Hematopoietic multipotent progenitor cell treated with erythropoietin and hydrocortisone succinate and interleukin-3 and kit ligand, for 6 days (in vitro differentiated cells): ENCODE measurements around the gene ZNF300.
"Not testable (repeated sequence)": the region's sequence is repeated elsewhere in the genome, so short reads cannot be mapped to it uniquely, and the experiment has no call there.

ENCODE experiments used
- DNase-seq: peaks from one replicate; pipeline ENCODE4 v3.0.0-alpha.2; 2015

ZNF300 gene

DNA sequence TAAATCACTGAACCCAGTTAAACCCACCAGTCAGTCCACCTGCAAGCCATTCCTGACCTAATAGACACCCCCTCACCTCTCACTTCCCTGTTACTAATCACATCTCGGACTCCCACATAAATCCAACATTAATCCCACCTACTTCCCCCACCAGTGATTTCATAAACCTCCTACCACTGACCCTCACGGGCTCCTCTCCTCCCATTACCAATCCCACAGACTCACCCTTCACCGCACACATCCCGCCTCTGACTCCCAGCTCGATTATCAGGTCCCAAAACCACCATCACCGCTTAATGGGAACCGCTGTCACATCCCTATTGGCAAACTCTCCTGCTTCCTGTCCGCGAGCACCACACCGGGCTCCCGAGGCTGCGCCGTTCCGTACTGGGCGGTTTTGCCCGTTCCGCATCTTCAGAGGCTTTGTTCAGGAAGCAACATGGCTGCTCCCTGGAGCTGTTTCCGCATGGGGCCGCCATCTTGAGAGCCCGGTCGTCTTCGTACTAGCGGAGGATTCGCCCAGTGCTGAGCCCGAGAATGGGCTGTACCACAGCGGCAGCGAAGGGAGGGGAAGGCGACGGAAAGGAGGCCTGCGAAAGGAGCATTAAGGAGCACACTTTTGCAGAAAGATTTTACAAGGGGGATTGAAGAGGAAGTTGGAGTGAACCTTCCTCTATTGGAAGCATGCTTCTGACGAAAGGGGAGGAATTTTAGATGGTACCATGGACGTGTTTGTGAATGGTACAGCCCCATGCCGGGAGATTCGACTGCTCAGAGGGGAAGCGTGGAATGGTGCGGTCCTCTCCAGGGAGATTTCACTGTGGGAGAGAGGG is at the start of gene ZNF300:
TSS of gene ZNF300 (minus strand) at position 502 of the 833 bp plus-strand sequence. CDS start 1,825 bp downstream, outside the sequence.
- DNase-seq: peak; percentile 75

- DNase-seq: no peak
Observed at GRCh38 chr5:150948539-150948938, 43.8 kb upstream of the ZNF300 start.

DNA sequence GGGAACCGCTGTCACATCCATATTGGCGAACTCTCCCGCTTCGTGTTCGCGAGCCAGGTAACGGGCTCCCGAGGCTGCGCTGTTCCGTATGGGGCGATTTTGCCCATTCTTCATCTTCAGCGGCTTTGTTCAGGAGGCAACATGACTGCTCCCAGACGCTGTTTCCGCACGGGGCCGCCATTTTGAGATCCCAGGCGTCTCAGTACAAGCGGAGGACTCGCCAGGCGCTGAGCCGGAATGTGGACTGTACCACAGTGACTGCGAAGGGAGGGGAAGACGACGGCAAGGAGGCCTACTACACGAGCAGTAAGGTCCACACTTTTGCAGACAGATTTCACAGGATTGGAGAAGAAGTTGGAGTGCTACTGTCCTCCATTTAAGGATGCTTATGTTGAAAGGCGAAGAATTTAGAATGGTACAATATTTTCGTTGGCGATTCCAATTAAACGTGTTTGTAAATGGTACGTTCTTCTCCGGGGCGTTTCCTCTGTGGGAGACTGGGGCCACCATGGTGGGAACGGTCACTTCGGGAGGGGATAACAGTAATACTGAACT is 41.6 kb upstream of the ZNF300 start:
- DNase-seq: no peak

DNA sequence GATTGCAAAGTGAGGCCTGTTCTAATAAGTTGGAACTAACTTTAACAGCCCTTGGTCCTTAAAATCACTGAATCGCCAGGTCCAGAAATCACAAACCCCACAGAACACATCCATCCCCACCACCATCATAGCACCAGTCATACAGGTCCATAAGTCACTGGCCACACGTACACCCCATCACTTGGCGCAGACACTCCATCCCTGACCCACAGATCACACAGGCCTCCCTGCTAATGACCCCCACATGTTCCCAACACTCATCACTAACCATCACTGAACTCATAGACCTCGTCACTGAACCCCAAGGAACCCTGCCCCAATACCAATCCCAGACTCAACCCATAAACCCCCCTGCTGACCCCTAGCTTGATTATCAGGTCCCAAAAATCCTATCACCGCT is 41.2 kb upstream of the ZNF300 start:
- DNase-seq: no peak

DNA sequence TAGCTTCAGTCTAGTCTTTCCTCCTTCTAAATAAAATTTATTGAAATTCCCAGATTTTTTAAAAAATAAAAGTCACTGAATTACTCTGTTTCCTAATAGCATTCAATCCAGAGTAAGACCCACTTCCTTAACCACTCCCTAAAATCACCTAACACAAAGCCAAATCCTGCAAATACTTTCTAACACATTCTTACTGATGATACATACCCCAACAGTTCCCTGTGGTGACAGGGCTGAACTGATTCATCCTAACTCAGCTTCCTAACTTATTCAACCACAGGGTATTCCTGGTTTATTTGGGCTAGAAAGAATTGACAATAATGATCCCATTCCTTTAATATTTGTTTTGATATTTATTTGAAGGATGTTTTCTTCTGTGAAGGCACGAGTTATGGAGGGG is 40.7 kb upstream of the ZNF300 start:
- no peak for DNase-seq

DNA sequence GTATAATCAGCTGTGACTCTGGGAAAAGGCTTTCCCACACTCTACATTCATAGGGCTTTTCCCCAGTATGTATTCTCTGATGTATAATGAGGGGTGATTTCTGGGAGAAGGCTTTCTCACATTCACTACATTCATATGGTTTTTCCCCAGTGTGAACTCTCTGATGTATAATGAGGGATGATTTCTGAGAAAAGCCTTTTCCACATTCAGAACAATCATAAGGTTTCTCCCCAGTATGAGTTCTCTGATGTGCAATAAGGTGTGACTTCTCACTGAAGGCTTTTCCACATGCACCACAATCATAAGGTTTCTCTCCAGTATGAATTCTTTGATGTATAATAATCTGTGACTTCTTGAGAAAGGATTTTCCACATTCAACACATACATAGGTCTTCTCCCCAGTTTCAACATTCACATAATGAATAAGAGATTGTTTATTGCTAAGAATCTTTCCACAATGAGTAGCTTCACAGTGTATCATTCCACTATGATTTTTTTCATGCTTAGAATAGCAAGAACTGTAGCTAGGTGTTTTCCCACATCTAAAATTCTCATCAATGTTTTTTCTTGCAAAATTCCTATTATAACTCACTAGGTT is 26.7 kb upstream of the ZNF300 start:
- DNase-seq: peak; percentile 3

- DNase-seq: no peak
Observed at GRCh38 chr5:150918613-150919012, 13.8 kb upstream of the ZNF300 start.

DNA sequence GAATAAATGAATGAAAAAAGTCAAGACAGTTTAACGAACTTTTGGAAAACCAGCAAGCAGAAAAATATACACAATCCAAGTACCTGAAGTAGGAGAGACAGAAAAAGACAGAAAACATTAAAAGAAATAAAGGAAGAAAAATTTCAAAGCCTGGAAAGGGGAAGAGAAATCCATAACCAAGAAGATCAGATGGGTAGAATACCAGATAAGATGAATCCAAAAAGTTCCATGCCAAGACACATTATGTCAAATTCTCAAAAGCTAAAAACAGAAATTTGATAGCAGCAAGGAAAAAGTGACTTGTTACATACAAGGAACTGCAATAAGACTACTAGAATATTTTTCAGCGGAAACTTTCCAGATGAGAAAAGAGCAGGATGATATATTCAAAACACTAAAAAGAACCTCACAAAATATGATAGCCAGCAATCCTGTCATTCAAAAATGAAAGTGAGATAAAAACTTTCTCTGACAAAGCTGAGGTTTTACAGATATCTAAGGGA is 7.6 kb upstream of the ZNF300 start:
- no peak for DNase-seq

- DNase-seq: no peak
Observed at GRCh38 chr5:150905312-150905683, 518 bp upstream of the ZNF300 start.

- no peak for DNase-seq
Observed at GRCh38 chr5:150901446-150901845, 3.3 kb downstream of the ZNF300 start.

- no peak for DNase-seq
Observed at GRCh38 chr5:150895431-150896428, 9.1 kb downstream of the ZNF300 start.

DNA sequence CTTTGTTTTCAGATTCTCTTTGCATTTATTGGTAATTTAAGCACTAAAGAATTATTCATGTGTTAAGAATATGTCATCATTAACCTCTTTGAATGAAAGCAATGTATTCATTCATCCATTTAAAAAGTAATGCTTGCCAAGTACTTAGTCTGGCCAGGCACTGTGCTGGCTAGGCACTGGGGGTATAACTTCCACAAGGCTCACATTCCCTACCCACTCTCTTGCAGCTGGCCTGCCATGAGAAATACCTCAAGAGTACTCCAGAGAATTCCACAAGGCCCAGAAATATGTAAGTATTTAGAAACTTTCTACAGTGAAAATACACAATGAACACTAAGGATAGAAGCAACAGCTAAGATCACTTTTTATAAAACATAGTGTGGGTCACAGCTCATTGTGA is 25.4 kb downstream of the ZNF300 start:
- DNase-seq: no peak

DNA sequence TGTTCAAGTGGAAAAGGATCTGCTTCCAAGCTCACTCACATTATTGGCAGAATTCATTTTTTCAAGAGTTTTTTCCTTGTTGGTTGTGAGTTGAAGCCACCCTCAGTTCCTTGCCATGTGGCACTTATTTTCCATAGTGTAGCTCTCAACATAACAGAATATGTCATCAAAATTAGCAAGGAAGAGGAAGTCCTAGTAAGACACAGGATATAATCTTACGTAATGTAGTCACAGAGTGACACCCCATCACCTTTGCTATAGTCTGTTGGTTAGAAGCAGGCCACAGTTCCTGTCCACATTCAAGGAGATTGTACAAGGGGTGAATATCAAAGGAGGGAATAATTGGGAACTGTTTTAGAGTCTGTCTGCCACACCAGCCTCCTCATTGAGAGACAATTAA is 42.7 kb downstream of the ZNF300 start:
- DNase-seq: no peak

DNA sequence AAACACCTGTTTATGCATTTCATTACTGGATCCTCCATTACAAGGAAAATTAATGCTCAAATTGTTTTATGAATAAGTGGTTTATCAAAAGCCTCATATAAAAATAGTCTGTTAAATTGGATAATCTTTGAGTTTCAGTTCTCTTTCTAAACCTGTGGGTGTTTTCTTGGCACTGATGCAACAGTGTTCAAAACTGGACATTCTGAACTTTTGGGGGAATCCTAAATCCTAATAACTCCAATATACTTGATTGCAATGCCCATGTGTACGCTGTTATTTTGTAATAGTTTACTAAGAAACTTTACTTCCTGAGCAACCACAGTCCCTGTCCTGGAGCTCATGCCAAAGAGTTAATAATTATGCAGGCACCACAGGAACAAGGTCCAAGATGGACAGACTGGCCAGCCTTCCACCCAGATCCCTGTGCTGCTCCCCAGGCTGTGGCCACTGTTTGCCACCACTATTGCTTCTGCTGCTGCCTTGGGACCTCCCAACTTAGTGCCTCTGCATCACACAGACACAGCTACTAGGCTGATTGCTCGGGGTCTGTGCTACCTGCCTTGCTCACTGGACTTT is 44.4 kb downstream of the ZNF300 start:
- no peak for DNase-seq

- DNase-seq: not testable (repeated sequence)
Observed at GRCh38 chr5:150856700-150857099, 48.1 kb downstream of the ZNF300 start.

GRCh38 chr5:150853561-150853960 is 51.2 kb downstream of the ZNF300 start:
- DNase-seq: no peak

- peak; percentile 5 for DNase-seq
Observed at GRCh38 chr5:150851039-150851438, 53.7 kb downstream of the ZNF300 start.

DNA sequence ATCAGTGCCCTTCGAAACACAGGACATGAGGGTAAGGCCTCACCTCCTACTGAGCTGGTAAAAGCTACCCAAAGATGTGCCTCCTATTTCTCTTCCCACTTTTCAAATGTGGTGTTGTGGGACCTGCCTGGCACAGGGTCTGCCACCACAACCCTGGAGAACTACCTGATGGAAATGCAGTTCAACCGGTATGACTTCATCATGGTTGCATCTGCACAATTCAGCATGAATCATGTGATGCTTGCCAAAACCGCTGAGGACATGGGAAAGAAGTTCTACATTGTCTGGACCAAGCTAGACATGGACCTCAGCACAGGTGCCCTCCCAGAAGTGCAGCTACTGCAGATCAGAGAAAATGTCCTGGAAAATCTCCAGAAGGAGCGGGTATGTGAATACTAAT is 56.5 kb downstream of the ZNF300 start:
- no peak for DNase-seq

DNA sequence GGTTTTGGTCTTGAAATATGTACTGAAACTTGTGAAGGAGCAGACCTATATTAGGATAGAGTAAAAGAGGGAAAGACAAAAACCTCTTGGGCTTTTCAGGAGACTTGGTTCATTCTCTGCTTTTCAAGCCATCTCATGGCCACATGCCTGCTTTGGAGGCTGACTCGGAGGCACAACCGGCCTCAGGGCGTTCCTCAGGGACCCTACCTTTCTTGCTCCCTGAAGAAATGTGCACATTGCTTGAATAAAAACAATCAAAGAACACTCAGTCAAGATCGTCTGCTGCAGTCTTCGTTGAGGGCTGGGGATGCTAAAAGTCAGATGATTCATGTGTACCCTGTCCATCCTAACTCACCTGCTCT is 57.5 kb downstream of the ZNF300 start:
- no peak for DNase-seq

DNA sequence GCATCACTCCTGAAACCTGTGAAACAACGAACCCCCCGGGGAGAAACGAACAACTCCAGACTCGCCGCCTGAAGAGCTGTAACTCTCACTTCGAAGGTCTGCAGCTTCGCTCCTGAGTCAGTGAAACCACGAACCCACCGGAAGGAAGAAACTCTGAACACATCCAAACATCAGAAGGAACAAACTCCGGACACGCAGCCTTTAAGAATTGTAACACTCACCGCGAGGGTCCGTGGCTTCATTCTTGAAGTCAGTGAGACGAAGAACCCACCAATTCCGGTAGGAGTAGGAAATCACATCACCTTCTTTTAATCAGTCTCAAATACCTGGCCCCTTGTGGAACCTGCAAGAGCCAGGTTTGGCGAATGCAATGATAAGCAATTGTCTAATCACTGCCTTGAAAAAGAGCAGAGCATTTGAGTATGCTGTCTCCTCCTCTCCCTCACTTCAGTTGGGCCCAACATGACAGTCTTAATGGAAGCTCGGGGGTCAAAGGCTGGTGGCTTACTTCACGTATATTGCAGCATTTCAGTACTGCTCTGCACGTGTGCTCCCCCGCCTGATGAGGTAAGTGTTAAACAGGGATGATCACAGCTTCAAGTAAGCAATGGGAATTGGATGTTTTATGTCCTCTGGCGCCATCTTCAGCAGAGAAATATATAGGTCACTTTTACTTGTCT is 58.0 kb downstream of the ZNF300 start:
- peak; percentile 91 for DNase-seq

DNA sequence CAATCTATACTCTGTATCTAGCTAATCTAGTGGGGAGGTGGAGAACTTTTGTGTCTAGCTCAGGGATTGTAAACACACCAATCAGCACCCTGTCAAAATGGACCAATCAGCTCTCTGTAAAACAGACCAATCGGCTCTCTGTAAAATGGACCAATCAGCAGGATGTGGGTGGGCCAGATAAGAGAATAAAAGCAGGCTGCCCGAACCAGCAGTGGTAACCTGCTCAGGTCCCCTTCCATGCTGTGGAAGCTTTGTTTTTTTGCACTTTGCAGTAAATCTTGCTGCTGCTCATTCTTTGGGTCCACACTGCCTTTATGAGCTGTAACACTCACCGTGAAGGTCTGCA is 58.5 kb downstream of the ZNF300 start, which contains the start of gene IRGM:
TSS of gene IRGM (plus strand) at position 214 of the 346 bp plus-strand sequence. CDS start 1,603 bp downstream, outside the sequence.
- DNase-seq: not testable (repeated sequence)
